HG03432 (cell line): ENCODE data around the gene DDX60.
A peak's percentile ranks its signal among the peaks of the same experiment; 100 is the strongest.
"Not testable (repeated sequence)": the region's sequence is repeated elsewhere in the genome, so short reads cannot be mapped to it uniquely, and the experiment has no call there.

Experiments
- ATAC-seq: cut with Tn5 transposase; IDR thresholded peaks from one replicate; pipeline ENCODE4 v1.9.1; 2021; ENCODE audit warnings: mild to moderate bottlenecking, moderate library complexity; ENCODE audit not compliant: unreplicated experiment

Gene DDX60

DNA sequence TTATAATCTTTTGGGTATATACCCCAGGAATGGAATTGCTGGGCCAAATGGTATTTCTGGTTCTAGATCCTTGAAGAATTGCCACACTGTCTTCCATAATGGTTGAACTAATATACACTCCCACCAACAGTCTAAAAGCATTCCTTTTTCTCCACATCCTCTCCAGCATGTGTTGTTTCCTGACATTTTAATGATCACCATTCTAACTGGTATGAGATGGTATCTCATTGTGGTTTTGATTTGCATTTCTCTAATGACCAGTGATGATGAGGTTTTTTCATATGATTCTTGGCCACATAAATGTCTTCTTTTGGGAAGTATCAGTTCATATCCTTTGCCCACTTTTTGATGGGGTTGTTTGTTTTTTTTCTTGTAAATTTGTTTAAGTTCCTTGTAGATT is 105.0 kb downstream of the DDX60 start:
- ATAC-seq: not testable (repeated sequence)

DNA sequence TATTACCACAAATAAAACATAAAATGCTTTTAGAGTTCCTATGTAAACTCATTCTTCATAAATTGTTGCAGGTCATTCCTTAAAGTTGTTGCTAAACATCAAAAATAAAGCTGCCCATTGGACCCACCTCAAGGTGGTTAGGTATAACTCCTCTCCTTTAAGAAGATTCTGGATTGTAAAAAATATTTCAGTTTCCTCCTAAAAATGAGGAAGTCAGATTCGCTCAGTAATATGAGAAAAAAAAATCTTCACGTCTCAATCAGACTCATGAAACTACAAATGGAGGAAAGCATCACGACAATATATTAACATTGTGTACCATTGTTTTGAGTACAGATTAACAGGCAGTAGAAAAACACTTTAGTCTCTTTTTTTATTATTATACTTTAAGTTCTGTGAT is 105.9 kb downstream of the DDX60 start:
- no peak for ATAC-seq

DNA sequence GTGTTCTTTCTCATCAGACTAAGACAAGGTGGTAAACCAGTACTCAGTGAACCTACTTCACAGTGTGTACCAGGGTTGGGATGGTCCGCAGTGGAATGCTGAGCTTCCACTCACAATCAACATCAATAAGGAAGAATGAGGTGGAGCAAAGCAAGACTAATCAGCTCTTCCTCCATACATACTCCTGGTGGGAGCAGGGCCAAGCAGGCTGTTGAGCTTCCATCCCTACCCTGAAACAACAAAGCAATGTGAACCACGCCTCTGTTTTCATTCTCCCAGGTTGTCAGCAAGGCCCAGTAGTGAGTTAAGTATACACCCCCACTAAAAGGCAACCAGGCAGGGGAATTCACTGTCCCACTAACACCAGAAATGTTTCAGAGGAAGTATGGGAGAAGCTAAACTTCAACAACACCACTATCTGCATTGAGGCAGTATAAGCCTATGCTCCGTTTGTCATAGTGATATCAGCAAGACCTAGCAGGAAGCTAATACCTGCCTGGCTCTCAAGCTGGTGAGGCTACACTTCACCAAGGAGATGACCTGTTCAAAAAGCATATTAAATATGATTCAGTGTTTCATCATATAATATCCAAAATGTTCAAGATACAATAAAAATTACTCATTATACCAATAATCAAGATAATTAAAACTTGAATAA is 109.5 kb downstream of the DDX60 start:
- no peak for ATAC-seq

DNA sequence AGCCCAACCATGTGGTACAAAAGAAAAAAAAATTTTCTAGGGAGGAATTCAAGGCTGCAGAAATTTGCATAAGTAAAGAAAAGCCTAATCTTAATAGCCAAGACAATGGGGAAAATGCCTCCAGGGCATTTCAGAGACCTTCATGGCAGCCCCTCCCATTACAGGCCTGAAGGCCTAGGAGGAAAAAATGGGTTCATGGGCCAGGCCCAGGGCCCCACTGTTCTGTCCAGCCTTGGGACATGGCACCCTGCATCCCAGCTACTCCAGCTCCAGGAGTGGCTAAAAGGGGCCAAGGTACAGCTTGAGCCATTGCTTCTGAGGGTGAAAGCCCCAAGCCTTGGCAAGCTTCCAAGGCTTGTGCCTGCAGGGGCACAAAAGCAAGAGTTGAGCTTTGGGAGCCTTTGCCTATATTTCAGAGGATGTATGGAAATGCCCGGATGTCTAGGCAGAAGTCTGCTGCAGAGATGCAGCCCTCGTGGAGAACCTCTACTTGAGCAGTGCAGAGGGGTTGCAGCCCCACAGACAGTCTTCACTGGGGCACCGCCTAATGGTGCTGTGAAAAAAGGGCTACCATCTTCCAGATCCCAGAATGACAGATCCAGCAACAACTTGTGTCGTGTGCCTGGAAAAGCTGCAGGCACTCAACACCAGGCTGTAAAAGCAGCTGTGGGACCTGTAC is 115.2 kb downstream of the DDX60 start:
- no peak for ATAC-seq

DNA sequence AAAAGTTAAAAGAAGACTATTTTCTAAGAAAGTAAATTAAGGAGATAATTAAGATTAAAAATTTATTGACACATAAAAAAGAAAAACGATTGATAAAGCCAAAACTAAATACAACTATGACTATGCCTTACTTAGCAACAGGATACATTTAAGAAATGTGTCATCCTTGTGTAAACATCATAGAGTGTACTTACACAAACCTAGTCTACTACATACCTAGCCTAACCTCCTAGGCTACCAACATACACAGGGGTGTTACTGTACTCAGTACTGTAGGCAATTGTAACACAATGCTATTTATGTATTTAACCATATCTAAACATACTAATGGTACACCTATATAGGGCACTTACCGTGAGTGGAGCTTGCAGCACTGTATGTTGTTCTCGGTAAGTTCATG is 117.9 kb downstream of the DDX60 start:
- ATAC-seq: no peak

DNA sequence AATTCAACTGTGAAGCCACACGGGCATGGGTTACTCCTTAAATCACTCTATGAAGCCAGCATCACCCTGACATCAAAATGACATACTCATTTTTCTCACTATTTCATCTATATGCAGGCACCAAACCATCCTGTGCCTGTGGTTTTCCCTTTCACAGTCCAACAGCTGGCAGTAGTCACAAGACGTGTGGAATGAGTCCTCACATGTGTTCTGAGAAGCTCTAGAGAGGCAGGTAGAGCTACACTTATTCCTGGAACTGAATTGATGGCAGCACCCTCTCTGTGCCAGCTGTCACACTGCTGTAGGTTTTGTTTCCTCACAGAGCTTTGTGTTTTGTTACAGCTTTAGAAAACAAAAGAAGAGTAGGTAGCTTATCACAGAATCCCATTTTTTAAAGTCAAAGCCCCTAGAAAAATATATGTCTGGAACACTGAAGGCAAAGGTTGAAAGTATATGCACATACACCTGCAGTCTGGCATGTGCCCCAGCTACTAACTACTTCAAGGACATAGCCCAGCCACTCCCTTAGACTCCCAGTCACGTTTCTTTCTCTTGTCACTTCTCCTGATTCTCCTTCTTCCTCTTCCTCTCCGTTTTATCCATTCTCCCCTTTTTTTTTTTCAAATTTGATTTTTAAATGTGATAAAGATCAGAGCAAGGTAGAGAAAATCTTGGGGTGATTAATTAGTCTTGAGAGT is 119.1 kb downstream of the DDX60 start:
- ATAC-seq: peak; percentile 74

DNA sequence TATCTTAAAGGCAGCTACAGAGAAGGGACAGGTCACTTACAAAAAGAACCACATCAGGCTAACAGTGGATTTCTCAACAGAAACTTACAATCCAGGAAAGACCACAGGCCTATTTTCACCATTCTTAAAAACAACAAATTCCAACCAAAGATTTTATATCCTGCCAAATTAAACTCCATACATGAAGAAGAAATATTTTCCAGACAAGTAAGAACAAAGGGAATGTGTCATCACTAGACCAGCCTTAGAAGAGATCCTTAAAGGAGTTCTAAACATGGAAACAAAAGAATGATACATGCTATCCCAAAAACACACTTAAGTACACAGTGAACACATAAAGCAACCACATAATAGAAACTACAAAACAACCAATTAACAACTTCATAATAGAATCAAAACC is 120.6 kb downstream of the DDX60 start:
- ATAC-seq: no peak

DNA sequence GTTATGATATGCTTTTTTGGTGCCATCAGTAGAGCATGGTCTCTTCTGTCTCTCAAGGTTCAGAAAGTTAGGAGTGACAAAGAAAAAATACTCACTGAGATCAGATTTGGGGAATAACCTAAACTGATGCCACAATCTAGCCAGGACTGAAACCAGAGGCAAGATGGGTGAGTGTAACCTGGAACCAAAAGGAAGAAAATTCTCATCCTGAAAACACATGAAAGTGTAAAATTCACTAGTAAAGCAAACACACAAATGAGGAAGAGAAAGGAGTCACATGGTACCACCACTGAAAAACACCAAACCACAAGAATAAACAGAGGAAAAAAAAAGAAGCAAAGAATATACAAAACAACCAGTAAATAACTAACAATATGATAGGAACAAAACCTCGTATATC is 129.8 kb downstream of the DDX60 start:
- peak; percentile 77 for ATAC-seq

DNA sequence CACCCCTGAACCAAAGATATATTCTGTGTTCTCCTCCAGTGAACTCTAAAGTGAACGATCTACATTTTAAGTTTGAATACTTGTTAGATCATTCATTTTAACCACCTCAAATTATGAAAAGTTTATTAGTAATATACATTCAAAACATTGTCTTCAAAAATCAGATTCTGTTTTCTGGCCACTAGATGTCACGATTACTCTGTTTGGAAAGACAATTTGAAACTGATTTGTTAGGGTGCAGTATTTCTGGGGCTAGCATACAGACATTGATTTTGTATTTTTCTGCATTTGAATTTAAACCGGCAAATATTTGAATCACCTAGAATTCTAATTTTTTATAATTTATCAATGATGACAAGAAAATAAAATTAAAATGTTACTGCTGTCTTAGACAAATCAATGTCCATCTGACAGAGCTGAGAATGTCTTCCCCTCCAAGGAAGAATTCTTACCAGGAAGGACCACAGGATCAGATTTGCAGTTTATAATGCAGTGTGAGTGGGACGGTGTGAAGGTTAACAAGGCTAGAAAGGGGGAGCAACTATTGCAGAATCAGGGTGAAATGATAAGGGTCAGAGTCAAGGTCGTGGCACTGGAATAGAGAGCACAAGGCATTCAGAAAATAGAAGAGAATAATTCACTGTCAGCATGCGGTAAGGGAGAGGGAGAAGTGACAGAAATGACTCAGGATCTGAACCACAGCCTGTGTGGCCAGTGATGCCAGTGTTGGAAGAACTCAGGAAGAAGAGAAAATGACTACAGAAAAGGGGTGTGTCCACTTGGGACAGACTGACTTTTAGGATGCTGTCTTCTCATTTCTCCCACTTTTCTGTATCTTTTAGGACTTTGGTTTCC is 134.6 kb downstream of the DDX60 start:
- no peak for ATAC-seq

DNA sequence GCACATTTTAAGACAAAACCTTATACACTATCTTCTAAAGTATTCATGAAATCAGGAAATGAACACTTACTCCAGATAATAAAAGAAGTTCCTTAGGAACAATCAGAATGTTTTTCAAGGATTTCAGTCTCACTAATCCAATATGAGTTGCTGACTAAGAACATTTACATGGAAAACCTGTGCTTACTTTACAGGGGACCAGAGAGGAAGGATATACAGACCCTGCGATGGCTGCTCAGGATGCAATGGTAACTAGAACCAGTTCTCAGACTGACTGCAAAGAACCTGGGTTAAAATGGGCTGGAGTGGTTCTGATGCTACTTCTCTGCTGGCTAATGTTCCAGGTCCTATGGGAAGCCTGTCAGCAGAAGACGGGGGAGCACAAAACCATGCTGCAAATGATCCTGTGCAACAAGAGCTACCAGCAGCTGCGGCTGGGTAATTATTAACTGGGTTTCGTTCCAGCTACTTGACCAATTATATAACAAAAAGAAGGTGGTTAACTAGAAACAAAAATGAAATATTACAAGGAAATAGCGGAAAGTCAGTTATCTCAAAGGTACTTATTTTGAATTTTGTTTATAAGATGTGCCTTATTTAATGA is 140.9 kb downstream of the DDX60 start:
- ATAC-seq: no peak

DNA sequence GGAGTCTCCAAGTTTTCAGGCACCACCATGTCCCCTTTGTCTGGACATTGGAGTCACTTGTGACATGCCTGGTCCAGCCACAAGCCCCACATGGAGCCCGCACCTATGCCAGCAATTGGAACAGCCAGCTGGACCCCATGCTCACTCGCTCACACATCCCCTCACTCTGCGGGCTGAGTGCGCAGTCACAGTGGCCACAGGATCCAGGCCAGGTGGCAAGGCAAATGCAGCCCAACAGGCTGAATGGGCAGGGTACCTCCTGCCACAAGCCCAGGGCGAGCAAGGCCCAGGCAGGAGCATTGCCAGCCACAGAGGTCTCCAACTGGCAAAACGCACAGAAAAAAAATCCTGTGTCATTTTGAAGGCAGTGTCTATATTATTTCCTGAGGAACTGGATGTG is 144.2 kb downstream of the DDX60 start:
- ATAC-seq: no peak

DNA sequence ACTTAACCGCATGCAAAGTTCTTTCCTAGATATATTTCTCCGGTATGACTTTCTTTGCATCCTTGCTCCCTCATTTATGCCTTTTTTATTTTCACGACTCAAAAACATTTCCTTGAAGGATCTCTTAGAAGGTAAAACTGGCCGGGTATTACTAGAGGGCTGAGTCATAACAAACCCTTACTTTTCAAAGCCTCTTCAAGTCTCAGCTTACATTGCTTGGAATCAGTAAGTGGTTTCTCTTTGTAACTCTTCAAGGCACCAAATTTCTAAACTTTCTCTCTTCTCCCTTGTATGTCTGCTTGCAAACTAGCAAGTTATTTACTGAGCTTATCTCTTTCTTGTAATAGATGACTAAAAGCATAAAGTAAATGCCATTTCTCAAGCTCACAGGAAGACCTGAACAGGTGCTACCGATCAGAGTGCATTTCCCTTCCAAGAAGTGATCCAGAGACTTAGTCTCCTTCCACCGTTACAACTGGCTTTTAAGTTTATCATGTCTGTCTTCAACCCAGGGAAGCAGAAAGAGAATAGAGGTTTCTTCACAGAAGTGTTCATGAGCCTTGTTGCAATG is 150.8 kb downstream of the DDX60 start:
- ATAC-seq: peak; percentile 87
